Mucosa of rectum (tissue), 2 donors: Measurements from ENCODE around the gene ZDHHC20.

Experiments
- H3K27ac ChIP-seq, 2 donors: one replicate each; pipeline ENCODE4 v1.7.0; 2013; ENCODE audit warnings: inconsistent platforms in 2 of 2, low read depth in 2 of 2, low read length in 2 of 2
- H3K27me3 ChIP-seq, 2 donors: one replicate each; pipeline ENCODE4 v1.7.0; 2013; ENCODE audit warnings: low read length in 2 of 2; ENCODE audit not compliant: control insufficient read depth in 2 of 2, insufficient read depth in 2 of 2
- H3K36me3 ChIP-seq, 2 donors: one replicate each; pipeline ENCODE4 v1.7.0; 2013; ENCODE audit warnings: low read length in 2 of 2; ENCODE audit not compliant: control insufficient read depth in 2 of 2, insufficient read depth in 2 of 2
- H3K4me1 ChIP-seq, 2 donors: one replicate each; pipeline ENCODE4 v1.7.0; 2013; ENCODE audit warnings: low read length in 2 of 2, mild to moderate bottlenecking in 1 of 2; ENCODE audit not compliant: control insufficient read depth in 2 of 2, insufficient read depth in 2 of 2
- H3K4me3 ChIP-seq, 2 donors: one replicate each; pipeline ENCODE4 v1.7.0; 2013; ENCODE audit warnings: low read length in 2 of 2
- H3K9ac ChIP-seq, 2 donors: one replicate each; pipeline ENCODE4 v1.7.0; 2013; ENCODE audit warnings: low read length in 2 of 2, low read depth in 1 of 2, mild to moderate bottlenecking in 1 of 2
- H3K9me3 ChIP-seq, 2 donors: one replicate each; pipeline ENCODE4 v1.7.0; 2013; ENCODE audit warnings: low read length in 2 of 2; ENCODE audit not compliant: control insufficient read depth in 2 of 2
- donor health status: healthy.
- donor health status: Normal muscosa, but diverticular disease.

The ZDHHC20 gene

GRCh38 chr13:21470785-21471184, 11.7 kb upstream of the ZDHHC20 start:
- H3K27ac ChIP-seq, result no peak overlapping the region
- H3K9ac ChIP-seq, result no peak overlapping the region
- no peak overlapping the region for H3K4me3 ChIP-seq
- no peaks in the 10 kb centered on the region for H3K36me3 ChIP-seq
- H3K27me3 ChIP-seq, result no peaks in the 10 kb centered on the region
- H3K9me3 ChIP-seq, result no peaks in the 10 kb centered on the region
- no peaks in the 10 kb centered on the region for H3K4me1 ChIP-seq

GRCh38 chr13:21466527-21466926, 7.4 kb upstream of the ZDHHC20 start:
- Histone ChIP-seq H3K27me3 (no peaks in the 10 kb centered on the region), H3K4me3 (no peak overlapping the region), H3K9ac (no peak overlapping the region), H3K27ac (no peak overlapping the region), H3K9me3 (no peaks in the 10 kb centered on the region), H3K4me1 (no peaks in the 10 kb centered on the region), H3K36me3 (no peaks in the 10 kb centered on the region)

- Histone ChIP-seq H3K4me3 (peak overlapping the region in 1 of 2 donors; percentile 3), H3K36me3 (no peaks in the 10 kb centered on the region), H3K9me3 (no peaks in the 10 kb centered on the region), H3K27ac (peak overlapping the region; percentile 9 to 24), H3K27me3 (no peaks in the 10 kb centered on the region), H3K4me1 (no peaks in the 10 kb centered on the region), H3K9ac (no peak overlapping the region)
These were observed 6.6 kb upstream of the ZDHHC20 start for GRCh38 chr13:21465710-21466160.

- no peaks in the 10 kb centered on the region for H3K27me3 ChIP-seq
These were observed 4.3 kb upstream of the ZDHHC20 start for GRCh38 chr13:21463424-21463823.

GRCh38 chr13:21461131-21461530, 2.0 kb upstream of the ZDHHC20 start:
- Histone ChIP-seq H3K9ac (no peak overlapping the region), H3K9me3 (no peaks in the 10 kb centered on the region), H3K4me3 (no peak overlapping the region), H3K27ac (no peak overlapping the region), H3K4me1 (peaks cover 6% of the 10 kb centered on the region in 2 donors), H3K36me3 (no peaks in the 10 kb centered on the region), H3K27me3 (no peaks in the 10 kb centered on the region)

More at GRCh38 chr13:21463424-21463823, 4.3 kb upstream of the ZDHHC20 start:
- Histone ChIP-seq H3K27ac (no peak overlapping the region), H3K9ac (no peak overlapping the region), H3K4me3 (no peak overlapping the region), H3K36me3 (no peaks in the 10 kb centered on the region), H3K9me3 (no peaks in the 10 kb centered on the region), H3K4me1 (no peaks in the 10 kb centered on the region)

GRCh38 chr13:21458451-21458812, 671 bp downstream of the ZDHHC20 start:
- Histone ChIP-seq H3K4me1 (peaks cover 6% of the 10 kb centered on the region in 2 donors), H3K9me3 (no peaks in the 10 kb centered on the region), H3K36me3 (no peaks in the 10 kb centered on the region), H3K9ac (peak overlapping the region; percentile 94 to 96), H3K4me3 (peak overlapping the region; percentile 91 to 94), H3K27ac (peak overlapping the region; percentile 92 to 94), H3K27me3 (no peaks in the 10 kb centered on the region)

- Histone ChIP-seq H3K9me3 (no peaks in the 10 kb centered on the region), H3K36me3 (no peaks in the 10 kb centered on the region), H3K4me1 (peaks cover 6% of the 10 kb centered on the region in 2 donors), H3K4me3 (no peak overlapping the region), H3K27ac (no peak overlapping the region), H3K9ac (no peak overlapping the region), H3K27me3 (no peaks in the 10 kb centered on the region)
These were observed 5.6 kb downstream of the ZDHHC20 start for GRCh38 chr13:21453387-21454081.

GRCh38 chr13:21450936-21451335, 8.2 kb downstream of the ZDHHC20 start:
- no peaks in the 10 kb centered on the region for H3K4me1 ChIP-seq
- H3K4me3 ChIP-seq, result no peak overlapping the region
- H3K9me3 ChIP-seq, result no peaks in the 10 kb centered on the region
- H3K27me3 ChIP-seq, result no peaks in the 10 kb centered on the region
- no peak overlapping the region for H3K27ac ChIP-seq
- H3K9ac ChIP-seq, result no peak overlapping the region
- H3K36me3 ChIP-seq, result no peaks in the 10 kb centered on the region

GRCh38 chr13:21446656-21447055, 12.4 kb downstream of the ZDHHC20 start:
- Histone ChIP-seq H3K4me1 (no peaks in the 10 kb centered on the region), H3K27me3 (no peaks in the 10 kb centered on the region), H3K9me3 (no peaks in the 10 kb centered on the region), H3K27ac (no peak overlapping the region), H3K9ac (no peak overlapping the region), H3K36me3 (no peaks in the 10 kb centered on the region), H3K4me3 (no peak overlapping the region)

GRCh38 chr13:21445759-21446158, 13.3 kb downstream of the ZDHHC20 start:
- H3K27me3 ChIP-seq, result no peaks in the 10 kb centered on the region
- no peaks in the 10 kb centered on the region for H3K36me3 ChIP-seq
- no peak overlapping the region for H3K27ac ChIP-seq
- no peak overlapping the region for H3K9ac ChIP-seq
- no peaks in the 10 kb centered on the region for H3K4me1 ChIP-seq
- no peaks in the 10 kb centered on the region for H3K9me3 ChIP-seq
- H3K4me3 ChIP-seq, result no peak overlapping the region
